Heart right ventricle (tissue), 16 donors: ENCODE measurements around the gene TPSAB1. TPM values are rescaled to one million over a fixed set of nuclear protein-coding genes. Genes with fewer than 3 reads are reported as not detected.

Experiments used
- ATAC-seq, 8 donors: fragments of 200-7000 bp; cut with Tn5 transposase; one replicate each; pipeline ENCODE4 v1.9.1; 2020; ENCODE audit warnings: mild to moderate bottlenecking in 8 of 8, moderate library complexity in 8 of 8, moderate number of reproducible peaks in 1 of 8
- DNase-seq, 2 donors: peaks; one replicate each; pipeline ENCODE4 v3.0.0-alpha.2; 2020
- H3K27ac ChIP-seq, 10 donors: fragments of 200-600 bp; sonication (generic) in 2 of 10; one replicate each; pipeline versions ENCODE4 v1.5.0 to v1.8.0; 2020 to 2022; ENCODE audit warnings: mild to moderate bottlenecking in 3 of 10
- H3K27me3 ChIP-seq, 7 donors: fragments of 200-600 bp; one replicate each; pipeline ENCODE4 v1.8.0; 2021 to 2022; ENCODE audit warnings: mild to moderate bottlenecking in 2 of 7
- H3K36me3 ChIP-seq, 9 donors: fragments of 200-600 bp; sonication (generic) in 1 of 9; one replicate each; pipeline versions ENCODE4 v1.5.0 to v1.8.0; 2020 to 2022; ENCODE audit warnings: mild to moderate bottlenecking in 2 of 9
- H3K4me1 ChIP-seq, 9 donors: fragments of 200-600 bp; sonication (generic) in 1 of 9; one replicate each; pipeline versions ENCODE4 v1.5.0 to v1.8.0; 2020 to 2022; ENCODE audit warnings: mild to moderate bottlenecking in 4 of 9
- H3K4me3 ChIP-seq, 10 donors: fragments of 200-600 bp; sonication (generic) in 2 of 10; one replicate each; pipeline versions ENCODE4 v1.5.0 to v1.8.0; 2020 to 2022; ENCODE audit warnings: mild to moderate bottlenecking in 7 of 10, moderate library complexity in 2 of 10
- H3K9me3 ChIP-seq, 11 donors: fragments of 200-600 bp in 10 of 11; sonication (generic) in 2 of 11; one replicate each; pipeline versions ENCODE4 v1.5.0 to v1.8.0; 2013 to 2022; ENCODE audit warnings: mild to moderate bottlenecking in 2 of 11, control low read depth in 1 of 11, moderate library complexity in 1 of 11
- WGBS, 2 donors: extraction: QIAGEN DNeasy Blood & Tissue Kit; methylation state at CpG; one replicate each; pipeline ENCODE4 v1.1.7; 2013; ENCODE audit warnings: inconsistent platforms in 1 of 2; 5-methylcytosine and 5-hydroxymethylcytosine counted together
- intact Hi-C, 10 donors: fragments of 100-400 bp; cut with DNase I; formaldehyde crosslinking; loops; one replicate each; pipeline versions ENCODE4 v1.11.1 to v1.14.2; 2022
- polyA plus RNA-seq, 2 donors: library from polyadenylated mRNA; stranded (reverse); fragments of 200-250 nt; gene quantifications; one replicate each; pipeline ENCODE4 v1.2.3, GENCODE V29; 2013
- total RNA-seq, 10 donors: library from RNA; stranded (reverse); fragmentation: NEBNext Ultra II Directional in 3 of 10; extraction: Animal tissue kit (Norgen Biotek cat#: 25700) in 3 of 10; gene quantifications; one replicate each; pipeline versions ENCODE4 v1.2.1 to v1.2.4, GENCODE V29; 2021 to 2023
- TF ChIP-seq, protein P1 (sequence below), 9 donors: fragments of 200-600 bp; sonication (generic) in 2 of 9; IDR thresholded peaks; one replicate each; pipeline versions ENCODE4 v1.5.0 to v1.8.0; 2021 to 2022; ENCODE audit warnings: antibody characterized with exemption in 9 of 9, mild to moderate bottlenecking in 5 of 9, moderate library complexity in 1 of 9
- donor health status: Arrhythmogenic right ventricular cardiomyopathy.
- donor health status: ischemic (EF 13 %, LVEDD 7.1; RV severe dilation, severe dysfunction).
- donor health status: healthy with polysubstance abuse.
- donor health status: DM: no; HTN: yes; CAD: no.
- donor health status: DM: no; HTN: no; CAD: no.
- donor health status: ischemic (EF 25% LVEDD 6.9; RV normal size, moderate dysfunction).
- donor health status: ischemic (EF 25% LVEDD 5.7; RV mildly dilated, moderate dysfunction).
- donor health status: healthy.
- donor health status: DM: yes; HTN: yes; CAD: no.
- donor health status: Ischemic cardiomyopathy.
- donor health status: ischemic (EF 35%, LVEDD 5.7; RV mildly dilated, moderate dysfunction).
- donor health status: nonischemic (EF 11% LVEDD 7.7; RV severe dilation, severe dysfunction).
- donor health status: DM: yes; HTN: yes; CAD: no.
- donor health status: PGD.
- donor health status: ischemic (EF 29% LVEDD 5.4; RV normal size, mild dysfunction).
- donor health status: nonischemic (EF 23%, LVEDD 6.1; RV moderate dilation, normal function).

Gene TPSAB1
- total and polyA plus RNA-seq, 12 donors = 0.53 to 11.4 (median 2.2) TPM

DNA sequence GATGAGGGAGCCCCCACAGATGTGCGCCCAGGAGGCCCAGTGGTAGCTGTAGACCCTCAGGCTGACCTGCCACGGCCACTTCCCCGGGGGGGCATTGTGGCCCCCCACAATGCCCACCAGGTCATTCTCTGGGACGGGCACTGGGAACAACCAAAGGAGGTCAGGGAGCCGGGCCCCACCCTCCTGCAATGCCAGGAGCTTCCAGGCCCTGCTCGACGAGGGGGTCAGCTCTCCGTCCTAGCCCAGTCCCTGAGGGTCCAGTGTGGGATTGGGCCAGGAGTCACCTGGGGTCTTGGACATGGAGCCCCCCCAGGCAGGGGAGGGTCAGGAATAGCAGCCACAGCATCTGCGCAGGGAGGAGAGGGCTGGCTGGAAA, 22.3 kb downstream of the TPSAB1 start:
- Histone ChIP-seq H3K4me3 (no peak overlapping the region), H3K36me3 (no peaks in the 10 kb centered on the region), H3K27me3 (peaks cover 16 to 60% (median 49%) of the 10 kb centered on the region in 7 donors), H3K27ac (no peak overlapping the region), H3K9me3 (no peaks in the 10 kb centered on the region), H3K4me1 (no peaks in the 10 kb centered on the region)
- TF ChIP-seq, protein P1, sequence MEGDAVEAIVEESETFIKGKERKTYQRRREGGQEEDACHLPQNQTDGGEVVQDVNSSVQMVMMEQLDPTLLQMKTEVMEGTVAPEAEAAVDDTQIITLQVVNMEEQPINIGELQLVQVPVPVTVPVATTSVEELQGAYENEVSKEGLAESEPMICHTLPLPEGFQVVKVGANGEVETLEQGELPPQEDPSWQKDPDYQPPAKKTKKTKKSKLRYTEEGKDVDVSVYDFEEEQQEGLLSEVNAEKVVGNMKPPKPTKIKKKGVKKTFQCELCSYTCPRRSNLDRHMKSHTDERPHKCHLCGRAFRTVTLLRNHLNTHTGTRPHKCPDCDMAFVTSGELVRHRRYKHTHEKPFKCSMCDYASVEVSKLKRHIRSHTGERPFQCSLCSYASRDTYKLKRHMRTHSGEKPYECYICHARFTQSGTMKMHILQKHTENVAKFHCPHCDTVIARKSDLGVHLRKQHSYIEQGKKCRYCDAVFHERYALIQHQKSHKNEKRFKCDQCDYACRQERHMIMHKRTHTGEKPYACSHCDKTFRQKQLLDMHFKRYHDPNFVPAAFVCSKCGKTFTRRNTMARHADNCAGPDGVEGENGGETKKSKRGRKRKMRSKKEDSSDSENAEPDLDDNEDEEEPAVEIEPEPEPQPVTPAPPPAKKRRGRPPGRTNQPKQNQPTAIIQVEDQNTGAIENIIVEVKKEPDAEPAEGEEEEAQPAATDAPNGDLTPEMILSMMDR (IDR thresholded peaks at IDR 0.05) = no peak
- ATAC-seq (no peak), DNase-seq (no peak)
- intact Hi-C loops = no loop called here
- WGBS, 2 donors = 78 to 87% methylated on average over 9 of the region's 9 CpGs

DNA sequence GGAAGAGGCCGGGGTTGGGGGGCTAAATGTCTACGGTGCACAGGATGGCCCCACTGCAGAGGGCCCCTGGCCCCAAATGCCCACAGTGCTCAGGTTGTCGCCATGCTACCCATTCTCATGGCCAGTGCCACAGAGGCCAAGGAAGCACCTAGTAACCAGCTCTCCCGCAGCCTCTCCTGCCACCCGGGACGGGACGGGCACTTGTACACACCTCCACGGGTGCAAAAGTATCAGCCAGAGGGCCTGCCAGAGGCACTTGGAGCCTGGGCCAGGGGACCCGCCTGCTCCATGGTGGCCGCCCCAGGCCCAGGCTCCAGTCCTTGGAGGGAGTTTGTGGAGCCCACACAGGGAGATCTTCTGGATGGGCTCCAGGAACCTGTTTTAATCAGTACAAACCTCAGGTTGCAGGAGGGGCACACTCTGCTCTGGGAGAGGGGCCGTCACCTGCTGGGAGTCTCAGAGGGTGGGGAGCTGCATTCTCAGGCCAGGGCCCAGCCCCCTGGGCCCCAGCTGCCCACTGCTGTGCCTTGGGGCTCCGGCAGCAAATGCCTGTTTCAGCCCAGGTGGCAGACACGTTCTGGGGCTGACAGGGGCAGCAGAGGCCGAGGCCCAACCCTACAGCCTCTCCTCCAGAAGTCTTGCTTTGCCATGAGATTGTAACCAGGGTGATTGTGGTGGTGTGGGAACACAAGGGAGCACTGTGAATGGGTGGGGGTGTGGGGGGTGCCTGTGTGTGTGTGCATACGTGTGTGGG, 23.3 kb downstream of the TPSAB1 start:
- TF ChIP-seq, protein P1 (IDR thresholded peaks at IDR 0.05) = no peak
- WGBS, 2 donors = 71 to 75% methylated on average over 15 of the region's 15 CpGs
- peaks cover 16 to 54% (median 43%) of the 10 kb centered on the region in 7 donors for H3K27me3 ChIP-seq
- DNase-seq (no peak), ATAC-seq (no peak)
- no peaks in the 10 kb centered on the region for H3K36me3 ChIP-seq
- no peaks in the 10 kb centered on the region for H3K9me3 ChIP-seq
- intact Hi-C loops = no loop called here
- H3K27ac ChIP-seq = no peak overlapping the region
- H3K4me1 ChIP-seq = no peaks in the 10 kb centered on the region
- no peak overlapping the region for H3K4me3 ChIP-seq

DNA sequence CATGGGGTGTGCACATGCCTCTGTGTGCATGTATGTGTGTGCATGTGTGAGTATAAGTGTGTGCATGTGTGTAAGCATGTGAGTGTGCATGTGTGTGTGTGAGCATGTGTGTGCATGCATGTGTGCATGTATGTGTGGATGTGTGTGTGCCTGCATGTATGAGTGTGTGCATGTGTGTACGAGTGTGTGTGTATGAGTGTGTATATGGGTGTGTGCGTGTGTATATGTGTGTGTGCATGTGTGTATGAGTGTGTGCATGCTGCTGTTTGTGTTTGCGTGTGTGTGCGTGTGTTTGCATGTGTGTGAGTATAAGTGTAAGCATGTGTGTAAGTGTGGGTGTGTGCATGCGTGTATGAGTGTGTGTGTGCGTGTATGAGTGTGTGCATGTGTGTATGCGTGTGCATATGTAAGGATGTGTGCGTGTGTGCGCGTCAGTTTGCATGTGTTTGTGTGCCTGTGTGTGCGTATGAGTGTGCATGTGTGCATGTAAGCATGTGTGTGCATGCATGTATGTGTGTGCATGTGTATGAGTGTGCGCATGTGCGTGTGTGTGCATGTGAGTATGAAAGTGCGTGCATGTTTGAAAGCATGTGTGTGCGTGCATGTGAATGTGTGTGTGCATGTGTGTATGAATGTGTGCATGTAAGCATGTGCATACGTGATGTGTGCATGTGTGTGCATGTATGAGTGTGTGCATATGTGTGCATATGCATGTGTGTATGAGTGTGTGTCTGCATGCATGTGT, 24.0 kb downstream of the TPSAB1 start:
- Histone ChIP-seq H3K36me3 (no peaks in the 10 kb centered on the region), H3K27me3 (peaks cover 13 to 49% (median 36%) of the 10 kb centered on the region in 7 donors), H3K4me1 (no peaks in the 10 kb centered on the region), H3K4me3 (no peak overlapping the region), H3K9me3 (no peaks in the 10 kb centered on the region), H3K27ac (no peak overlapping the region)
- DNase-seq (no peak), ATAC-seq (no peak)
- intact Hi-C loops = no loop called here
- WGBS, 2 donors = 96 to 97% methylated on average over 16 of the region's 16 CpGs
- TF ChIP-seq, protein P1 (IDR thresholded peaks at IDR 0.05) = no peak

DNA sequence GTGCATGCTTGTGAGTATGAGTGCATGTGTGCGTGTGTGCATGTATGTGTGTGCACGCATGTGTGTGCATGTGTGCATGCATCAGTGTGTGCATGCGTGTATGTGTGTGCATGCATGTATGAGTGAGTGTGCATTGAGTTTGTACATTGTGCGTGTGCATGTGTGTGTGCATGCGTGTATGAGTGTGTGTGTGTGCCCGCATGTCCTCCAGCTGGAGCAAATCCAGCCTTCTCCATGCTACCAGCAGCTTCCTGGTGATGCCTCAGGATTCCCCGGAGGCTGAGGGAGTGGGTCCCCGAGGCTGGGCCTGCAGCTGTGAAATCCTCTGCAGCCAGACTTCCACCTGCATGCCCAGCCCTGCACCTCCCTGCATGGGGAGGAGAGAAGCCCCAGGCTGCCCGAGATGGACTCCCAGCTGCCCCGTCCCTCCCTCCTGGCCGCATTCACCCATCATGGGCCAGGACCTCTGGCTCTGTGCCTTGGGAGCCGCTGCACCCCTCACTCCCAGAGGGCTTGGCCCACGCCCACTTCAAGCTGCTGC, 24.7 kb downstream of the TPSAB1 start:
- intact Hi-C loops = no loop called here
- 81 to 86% methylated on average over 13 of the region's 13 CpGs for WGBS, 2 donors
- Histone ChIP-seq H3K27me3 (peaks cover 7 to 46% (median 29%) of the 10 kb centered on the region in 7 donors), H3K4me1 (no peaks in the 10 kb centered on the region), H3K27ac (no peak overlapping the region), H3K36me3 (no peaks in the 10 kb centered on the region), H3K9me3 (no peaks in the 10 kb centered on the region), H3K4me3 (no peak overlapping the region)
- TF ChIP-seq, protein P1 (IDR thresholded peaks at IDR 0.05) = no peak
- no peak for DNase-seq
- ATAC-seq = no peak
